ENCODE data around the gene CTAGE1.
"Not testable (repeated sequence)": the region's sequence is repeated elsewhere in the genome, so short reads cannot be mapped to it uniquely, and the experiment has no call there.

CTAGE1 gene

GRCh38 chr18:22417496-22418188, at the start of gene CTAGE1:
CTAGE1 (minus strand) TSS chr18:22417915; CDS start chr18:22417811, 104 bp downstream.
- DNase-seq (ENCODE audit: low read depth) = no peak

- DNase-seq (ENCODE audit: low read depth) = no peak
Measured at GRCh38 chr18:22466608-22467395, 49.1 kb upstream of the CTAGE1 start.

GRCh38 chr18:22465859-22466457, 48.2 kb upstream of the CTAGE1 start:
- DNase-seq (ENCODE audit: low read depth) = no peak

- DNase-seq (ENCODE audit: low read depth) = no peak
Measured at GRCh38 chr18:22463076-22463475, 45.4 kb upstream of the CTAGE1 start.

- DNase-seq (ENCODE audit: low read depth) = no peak
Measured at GRCh38 chr18:22459491-22459890, 41.8 kb upstream of the CTAGE1 start.

- DNase-seq (ENCODE audit: low read depth) = no peak
Measured at GRCh38 chr18:22457524-22457923, 39.8 kb upstream of the CTAGE1 start.

GRCh38 chr18:22456547-22456946, 38.8 kb upstream of the CTAGE1 start:
- DNase-seq (ENCODE audit: low read depth) = no peak

- no peak for DNase-seq (ENCODE audit: low read depth)
Measured at GRCh38 chr18:22456116-22456480, 38.4 kb upstream of the CTAGE1 start.

- no peak for DNase-seq (ENCODE audit: low read depth)
Measured at GRCh38 chr18:22455425-22456115, 37.9 kb upstream of the CTAGE1 start.

- DNase-seq (ENCODE audit: low read depth) = no peak
Measured at GRCh38 chr18:22453315-22453714, 35.6 kb upstream of the CTAGE1 start.

- no peak for DNase-seq (ENCODE audit: low read depth)
Measured at GRCh38 chr18:22452226-22452668, 34.5 kb upstream of the CTAGE1 start.

GRCh38 chr18:22451796-22452195, 34.1 kb upstream of the CTAGE1 start:
- DNase-seq (ENCODE audit: low read depth) = no peak

GRCh38 chr18:22450766-22451165, 33.1 kb upstream of the CTAGE1 start:
- not testable (repeated sequence) for DNase-seq (ENCODE audit: low read depth)

- not testable (repeated sequence) for DNase-seq (ENCODE audit: low read depth)
Measured at GRCh38 chr18:22450318-22450717, 32.6 kb upstream of the CTAGE1 start.

- DNase-seq (ENCODE audit: low read depth) = not testable (repeated sequence)
Measured at GRCh38 chr18:22449753-22450152, 32.0 kb upstream of the CTAGE1 start.

- DNase-seq (ENCODE audit: low read depth) = no peak
Measured at GRCh38 chr18:22448238-22448637, 30.5 kb upstream of the CTAGE1 start.

- no peak for DNase-seq (ENCODE audit: low read depth)
Measured at GRCh38 chr18:22447792-22448191, 30.1 kb upstream of the CTAGE1 start.

- DNase-seq (ENCODE audit: low read depth) = no peak
Measured at GRCh38 chr18:22446911-22447310, 29.2 kb upstream of the CTAGE1 start.

- no peak for DNase-seq (ENCODE audit: low read depth)
Measured at GRCh38 chr18:22446325-22446724, 28.6 kb upstream of the CTAGE1 start.

- no peak for DNase-seq (ENCODE audit: low read depth)
Measured at GRCh38 chr18:22441638-22442037, 23.9 kb upstream of the CTAGE1 start.

- DNase-seq (ENCODE audit: low read depth) = no peak
Measured at GRCh38 chr18:22439447-22439846, 21.7 kb upstream of the CTAGE1 start.

- DNase-seq (ENCODE audit: low read depth) = no peak
Measured at GRCh38 chr18:22436136-22436535, 18.4 kb upstream of the CTAGE1 start.

All from stimulated activated CD8-positive, alpha-beta memory T cell treated with anti-CD3 and anti-CD28 coated beads, Interleukin-7, amount 100 ng/mL, for 24 hours (primary cell).